Measurements from ENCODE around the gene ZNF181.

ZNF181 gene

DNA sequence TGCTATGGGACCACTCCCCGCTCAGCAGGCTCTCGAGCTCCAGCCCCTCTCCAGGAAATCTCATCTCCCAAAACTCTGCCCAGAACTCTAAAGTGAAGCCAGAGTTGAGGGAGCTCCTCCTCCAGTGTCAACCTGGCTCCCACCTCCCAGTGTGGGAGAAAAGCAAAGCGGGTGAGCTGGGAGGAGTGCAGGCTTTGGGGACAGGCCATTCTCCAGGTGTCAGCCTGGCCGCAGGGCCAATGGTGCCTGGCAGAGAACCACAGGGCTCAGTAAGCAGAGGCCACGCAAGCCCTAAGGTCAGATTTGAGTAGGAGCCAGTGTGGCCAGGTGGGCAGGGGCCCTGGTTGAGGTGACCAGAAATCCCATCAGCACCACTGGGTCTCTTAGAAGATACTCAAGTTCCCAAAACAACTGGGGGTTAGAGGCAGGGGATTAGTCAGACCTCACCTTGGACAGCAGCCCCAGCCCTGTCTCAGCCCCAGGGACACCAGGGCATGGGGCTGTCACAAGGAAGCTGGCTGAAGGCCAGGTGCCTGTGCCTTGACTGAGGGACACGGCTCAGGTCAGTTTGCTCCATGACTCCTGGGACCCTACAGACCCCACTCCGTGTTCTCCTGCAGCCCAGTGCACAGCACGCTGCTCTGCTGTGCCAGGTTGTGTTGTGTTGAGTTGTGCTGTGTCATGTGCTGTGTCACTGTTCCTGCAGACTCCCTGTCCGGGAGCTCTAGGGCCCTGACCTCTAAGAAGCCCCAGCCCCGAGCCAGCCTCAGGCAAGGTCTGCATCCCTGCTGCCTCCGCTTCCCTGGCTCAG, 2.8 kb upstream of the ZNF181 start:
- peak; percentile 39 to 48 for DNase-seq
- no peak for TF ChIP-seq GATA1 (IDR thresholded peaks at IDR 0.05; ENCODE audit: low read depth, low read length)
- no peak for TF ChIP-seq POLR2A (IDR thresholded peaks at IDR 0.05; ENCODE audit: low read length)

GRCh38 chr19:34731964-34732363, 2.1 kb upstream of the ZNF181 start:
- DNase-seq, result no peak
- TF ChIP-seq POLR2A (IDR thresholded peaks at IDR 0.05; ENCODE audit: low read length) (no peak), GATA1 (IDR thresholded peaks at IDR 0.05; ENCODE audit: low read depth, low read length) (no peak)

DNA sequence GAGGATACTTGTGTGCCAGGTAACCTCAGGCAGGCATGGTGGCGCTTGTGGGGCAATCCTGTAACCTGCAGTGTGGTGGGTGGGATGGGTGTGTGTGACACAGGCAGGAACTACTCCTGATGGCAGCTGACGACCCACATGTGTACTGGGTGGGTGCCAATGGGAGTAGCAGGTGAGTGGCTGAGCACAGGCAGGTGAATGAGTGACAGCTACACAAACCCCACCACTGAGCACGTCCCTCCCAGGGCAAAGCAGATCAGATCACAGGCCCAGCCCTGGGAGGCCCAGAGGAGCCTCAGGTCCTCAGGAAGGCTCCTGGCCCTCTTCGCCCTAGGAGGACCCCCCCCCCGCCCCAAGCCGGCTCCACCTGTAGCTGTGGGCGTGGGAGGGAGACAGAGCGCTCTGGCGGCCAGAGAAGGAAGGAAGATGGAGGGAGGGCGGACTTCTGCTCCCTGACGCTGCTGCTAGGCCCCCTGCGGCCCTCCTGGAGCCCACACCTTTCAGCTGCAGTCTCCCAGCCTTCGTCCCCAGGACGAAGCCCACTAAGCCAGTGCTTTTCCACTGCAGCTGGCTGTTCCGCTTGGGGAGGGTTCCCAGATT, 1.3 kb upstream of the ZNF181 start:
- peak in 1 of 2 experiments; percentile 6 for DNase-seq
- TF ChIP-seq POLR2A (IDR thresholded peaks at IDR 0.05; ENCODE audit: low read length) (no peak), GATA1 (IDR thresholded peaks at IDR 0.05; ENCODE audit: low read depth, low read length) (no peak)

DNA sequence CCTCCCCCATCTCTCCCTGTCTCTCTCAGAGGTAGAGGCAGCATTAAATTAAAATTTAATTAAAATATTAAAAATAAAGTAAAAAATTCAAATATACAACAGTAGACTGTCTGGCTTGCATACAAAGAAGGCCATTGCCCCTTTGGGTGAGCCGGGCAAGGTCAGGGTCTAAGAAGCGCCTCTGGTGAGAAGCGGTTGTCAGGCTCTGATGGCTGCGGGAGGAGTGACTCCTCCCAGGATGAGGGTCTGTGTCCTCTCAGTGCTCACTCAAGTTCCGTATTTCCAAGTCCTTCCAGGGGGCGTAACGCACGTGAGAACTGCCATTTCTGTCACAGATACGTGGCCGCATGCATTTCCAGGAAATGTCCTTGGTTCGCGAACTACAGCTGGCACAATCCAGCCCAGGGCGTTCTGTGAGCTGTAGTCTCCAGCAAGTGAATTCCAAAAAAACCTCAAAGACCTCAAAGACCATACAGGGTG, 737 bp upstream of the ZNF181 start:
- no peak for TF ChIP-seq GATA1 (IDR thresholded peaks at IDR 0.05; ENCODE audit: low read depth, low read length)
- TF ChIP-seq POLR2A (IDR thresholded peaks at IDR 0.05; ENCODE audit: low read length), result no peak
- peak in 1 of 2 experiments; percentile 81 for DNase-seq

DNA sequence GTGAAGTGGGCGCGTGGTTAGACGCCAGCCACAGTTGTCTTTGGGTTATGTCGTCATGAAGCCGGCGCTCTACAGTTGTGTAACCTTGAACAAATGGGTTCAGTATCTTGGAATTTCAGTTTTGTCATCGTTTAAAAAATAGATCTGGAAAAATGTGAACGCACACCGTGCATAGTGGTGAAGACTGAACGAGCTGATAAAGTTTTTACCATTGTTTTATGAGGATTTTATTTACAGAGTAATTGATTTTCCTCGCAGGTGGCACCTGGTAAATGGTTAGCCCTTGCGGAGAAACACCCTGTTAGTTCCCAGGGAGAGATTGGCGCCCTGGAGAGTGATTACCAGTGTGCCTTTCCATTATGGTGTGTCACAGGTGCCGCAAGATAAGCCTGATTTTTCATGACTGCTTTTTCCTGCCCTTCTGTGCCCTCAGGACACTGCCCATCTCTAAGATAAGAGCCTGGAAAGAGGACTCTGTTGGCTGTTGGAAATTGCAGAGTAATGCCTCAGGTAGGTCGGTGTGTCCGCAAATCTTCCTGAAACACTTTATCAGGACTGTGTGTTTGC, 577 bp downstream of the ZNF181 start:
- DNase-seq, result no peak
- TF ChIP-seq GATA1 (IDR thresholded peaks at IDR 0.05; ENCODE audit: low read depth, low read length) (no peak), POLR2A (IDR thresholded peaks at IDR 0.05; ENCODE audit: low read length) (no peak)

DNA sequence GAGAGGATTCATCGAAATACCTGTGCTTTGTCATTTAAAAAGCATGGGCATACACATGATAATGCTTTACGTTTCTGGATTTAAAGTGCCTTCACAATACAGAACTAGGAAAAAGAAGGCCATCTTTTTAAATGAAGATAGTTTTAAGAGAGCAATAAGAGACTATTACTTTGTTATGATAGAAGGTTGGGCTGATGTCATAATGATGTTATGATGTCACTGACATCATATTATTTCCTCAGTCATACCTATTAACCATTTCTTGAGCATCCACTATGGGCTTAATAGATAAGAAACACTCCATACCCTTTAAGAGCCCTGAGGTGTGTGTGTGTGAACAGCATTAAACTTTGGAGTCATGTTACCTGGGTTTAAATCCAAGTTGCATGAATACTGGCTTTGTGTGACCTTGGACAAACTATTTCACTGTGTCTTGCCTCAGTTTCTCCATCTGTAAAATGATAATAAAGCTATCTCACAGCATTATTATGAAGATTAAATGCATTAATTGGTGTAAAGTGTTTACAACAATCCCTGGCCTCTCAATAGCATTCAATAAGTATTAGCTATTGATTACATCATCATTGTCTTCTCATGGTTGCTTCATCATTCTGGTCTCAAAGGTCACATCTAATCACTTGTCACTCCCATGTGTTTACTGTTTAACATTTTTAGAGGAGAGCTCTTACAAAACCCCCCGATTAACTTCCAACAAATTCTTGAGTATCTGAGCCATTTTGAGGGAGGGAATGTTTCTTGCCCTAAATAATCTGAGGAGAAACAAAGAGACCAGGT, 11.1 kb downstream of the ZNF181 start:
- no peak for TF ChIP-seq GATA1 (IDR thresholded peaks at IDR 0.05; ENCODE audit: low read depth, low read length)
- TF ChIP-seq POLR2A (IDR thresholded peaks at IDR 0.05; ENCODE audit: low read length), result no peak
- no peak for DNase-seq

GRCh38 chr19:34757441-34757840, 23.4 kb downstream of the ZNF181 start:
- no peak for DNase-seq

GRCh38 chr19:34759218-34759917, 25.3 kb downstream of the ZNF181 start:
- no peak for TF ChIP-seq POLR2A (IDR thresholded peaks at IDR 0.05; ENCODE audit: low read length)
- TF ChIP-seq GATA1 (IDR thresholded peaks at IDR 0.05; ENCODE audit: low read depth, low read length), result no peak
- no peak for DNase-seq

More at GRCh38 chr19:34757441-34757840, 23.4 kb downstream of the ZNF181 start:
- no peak for TF ChIP-seq GATA1 (IDR thresholded peaks at IDR 0.05; ENCODE audit: low read depth, low read length)
- no peak for TF ChIP-seq POLR2A (IDR thresholded peaks at IDR 0.05; ENCODE audit: low read length)

DNA sequence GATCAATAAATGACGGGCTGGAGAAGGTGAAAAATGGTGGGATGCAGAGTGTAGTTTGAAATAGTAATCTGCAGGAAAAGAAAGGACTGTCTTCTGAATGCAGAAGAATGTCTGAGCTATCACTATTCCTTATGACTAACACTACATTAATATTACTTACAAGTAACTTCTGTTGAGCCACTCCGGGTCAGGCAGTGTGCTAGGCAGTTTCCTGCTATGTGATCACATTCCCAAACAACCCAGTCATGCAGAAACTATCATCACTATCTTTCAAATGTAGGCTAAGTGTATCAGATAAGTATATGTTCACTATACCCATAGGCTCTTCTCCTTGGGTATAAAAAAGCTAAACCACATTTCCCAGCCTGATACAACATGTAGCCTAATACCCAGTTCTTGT, 32.3 kb downstream of the ZNF181 start:
- TF ChIP-seq POLR2A (IDR thresholded peaks at IDR 0.05; ENCODE audit: low read length), result no peak
- no peak for TF ChIP-seq GATA1 (IDR thresholded peaks at IDR 0.05; ENCODE audit: low read depth, low read length)

DNA sequence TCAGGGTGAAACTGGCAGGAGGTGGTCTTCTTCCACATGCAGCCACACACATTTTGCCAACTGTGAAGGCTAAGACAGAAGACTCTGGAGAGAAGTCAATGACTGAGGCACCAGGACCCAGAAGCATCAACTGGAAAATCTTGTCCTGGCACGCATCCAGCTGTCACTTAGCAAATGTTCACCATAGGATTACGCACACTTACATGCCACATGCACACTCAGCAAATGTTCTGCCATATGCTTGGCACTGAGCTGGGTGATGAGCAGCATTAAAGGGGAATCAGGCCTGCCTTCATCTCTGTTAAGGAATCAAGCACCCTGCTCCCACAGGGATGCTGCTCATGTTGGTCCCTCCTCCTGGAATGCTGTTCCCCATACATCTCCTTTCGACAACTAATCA, 33.9 kb downstream of the ZNF181 start:
- TF ChIP-seq POLR2A (IDR thresholded peaks at IDR 0.05; ENCODE audit: low read length) (no peak), GATA1 (IDR thresholded peaks at IDR 0.05; ENCODE audit: low read depth, low read length) (no peak)
- DNase-seq, result no peak

More for the DNA sequence above, 32.3 kb downstream of the ZNF181 start:
- no peak for DNase-seq

GRCh38 chr19:34772697-34773554, 38.9 kb downstream of the ZNF181 start, which contains the start of gene ZNF599:
ZNF599 (minus strand) TSS chr19:34773215; CDS start chr19:34772841, 374 bp downstream.
- TF ChIP-seq GATA1 (IDR thresholded peaks at IDR 0.05; ENCODE audit: low read depth, low read length) (no peak), POLR2A (IDR thresholded peaks at IDR 0.05; ENCODE audit: low read length) (peak; percentile 60)
- peak; percentile 87 to 89 for DNase-seq

DNA sequence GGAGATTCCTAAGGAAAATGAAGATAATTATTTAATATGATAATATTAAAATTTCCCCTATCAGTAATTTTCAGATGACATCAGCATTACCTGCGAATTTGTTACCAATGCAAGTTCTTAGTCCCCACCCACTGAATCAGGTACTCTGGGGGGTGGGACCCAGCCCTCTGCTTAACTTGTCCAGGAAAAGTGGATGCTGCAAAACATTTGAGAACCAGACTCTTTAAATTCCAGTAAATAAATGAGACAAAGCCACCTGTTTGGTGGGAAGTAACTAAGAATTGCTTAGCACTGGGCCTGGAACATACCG, 39.5 kb downstream of the ZNF181 start:
- TF ChIP-seq POLR2A (IDR thresholded peaks at IDR 0.05; ENCODE audit: low read length) (no peak), GATA1 (IDR thresholded peaks at IDR 0.05; ENCODE audit: low read depth, low read length) (no peak)
- no peak for DNase-seq
